GM12892 (cell line): ENCODE measurements around the gene STC2.

Experiments
- POLR2AphosphoS5 ChIP-seq: IDR thresholded peaks from 2 replicates; pipeline ENCODE4 v1.6.1; 2011; ENCODE audit warnings: low read depth, low read length, control low read depth
- TAF1 ChIP-seq: IDR thresholded peaks from 2 replicates; pipeline ENCODE4 v1.6.1; 2011; ENCODE audit warnings: low read depth, mild to moderate bottlenecking, control low read depth, low read length, borderline replicate concordance

DNA sequence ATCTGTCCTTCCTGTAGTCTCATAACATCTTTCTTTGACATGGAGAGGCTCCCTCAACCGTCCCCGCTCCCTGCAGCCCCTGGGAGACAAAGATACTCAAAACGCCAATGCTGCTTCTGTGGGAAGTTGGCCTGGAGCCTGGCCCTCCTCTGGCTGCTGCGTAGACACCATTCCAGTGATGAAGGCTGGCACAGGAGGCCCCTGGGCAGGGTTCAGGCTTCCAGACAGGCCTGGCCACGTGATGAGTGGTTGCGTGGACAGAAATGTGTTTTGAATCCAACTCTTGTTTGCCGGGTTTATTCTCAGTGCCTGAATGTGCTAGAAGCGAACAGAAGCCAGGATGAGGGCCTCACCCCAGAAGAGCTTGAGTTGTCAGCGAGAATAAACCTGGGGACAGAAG is 50.0 kb downstream of the STC2 start:
- TF ChIP-seq TAF1 (no peak), POLR2AphosphoS5 (no peak)
